Sigmoid colon (tissue), 7 donors: Measurements from ENCODE around the gene RAPGEF5. TPM values are rescaled to one million over a fixed set of nuclear protein-coding genes. Genes with fewer than 3 reads are reported as not detected.
A peak's percentile ranks its signal among the peaks of the same experiment; 100 is the strongest.

Source experiments
- DNase-seq: peaks from one replicate; pipeline ENCODE4 v3.0.0-alpha.2; 2019
- H3K27ac ChIP-seq, 4 donors: fragments of 200-600 bp; sonication (generic); one replicate each; pipeline ENCODE4 v1.5.1; 2016 to 2019; ENCODE audit warnings: mild to moderate bottlenecking in 1 of 4
- H3K27me3 ChIP-seq, 3 donors: fragments of 200-600 bp; sonication (generic); one replicate each; pipeline ENCODE4 v1.5.1; 2019; ENCODE audit warnings: mild to moderate bottlenecking in 1 of 3
- H3K36me3 ChIP-seq, 4 donors: fragments of 200-600 bp; sonication (generic); one replicate each; pipeline ENCODE4 v1.5.1; 2016 to 2019
- H3K4me1 ChIP-seq, 4 donors: fragments of 200-600 bp; sonication (generic); one replicate each; pipeline ENCODE4 v1.5.1; 2017 to 2019
- H3K4me3 ChIP-seq, 4 donors: fragments of 200-600 bp; sonication (generic); one replicate each; pipeline ENCODE4 v1.5.1; 2017 to 2019; ENCODE audit warnings: mild to moderate bottlenecking in 2 of 4, moderate library complexity in 1 of 4
- H3K9me3 ChIP-seq, 4 donors: fragments of 200-600 bp in 3 of 4; sonication (generic) in 3 of 4; one replicate each; pipeline versions ENCODE4 v1.5.1 to v1.6.1; 2013 to 2019
- CTCF ChIP-seq, 4 experiments: fragments of 450-650 bp in 3 of 4; fragments of 200-600 bp in 1 of 4; IDR thresholded peaks; one replicate each; pipeline ENCODE4 v1.5.1; 2016 to 2019; ENCODE audit warnings: antibody characterized with exemption in 4 of 4, mild to moderate bottlenecking in 3 of 4, moderate library complexity in 2 of 4
- EP300 ChIP-seq, 4 donors: sonication (generic); formaldehyde crosslinking; IDR thresholded peaks; one replicate each; pipeline ENCODE4 v1.6.1; 2017; ENCODE audit warnings: antibody characterized with exemption in 4 of 4
- POLR2A ChIP-seq, 2 donors: fragments of 450-650 bp; IDR thresholded peaks; one replicate each; pipeline ENCODE4 v1.6.1; 2016; ENCODE audit warnings: antibody characterized with exemption in 2 of 2, mild to moderate bottlenecking in 2 of 2, moderate library complexity in 2 of 2
- POLR2AphosphoS5 ChIP-seq, 4 donors: sonication (generic); formaldehyde crosslinking; IDR thresholded peaks; one replicate each; pipeline ENCODE4 v1.6.1; 2017; ENCODE audit warnings: antibody characterized with exemption in 4 of 4
- WGBS, 2 donors: extraction: QIAGEN DNeasy Blood & Tissue Kit; methylation state at CpG; one replicate each; pipeline ENCODE4 v1.1.7; 2013; 5-methylcytosine and 5-hydroxymethylcytosine counted together
- intact Hi-C: fragments of 100-400 bp; cut with DNase I; formaldehyde crosslinking; loops from one replicate; pipeline ENCODE4 v1.15.1; 2023
- polyA plus RNA-seq, 3 donors: library from polyadenylated mRNA; stranded (reverse); fragments of 200-250 nt; gene quantifications; one replicate each; pipeline ENCODE4 v1.2.3, GENCODE V29; 2013
- total RNA-seq, 4 donors: library from RNA; depleted of rRNA; stranded (reverse); fragments of >200 nt; gene quantifications; one replicate each; pipeline ENCODE4 v1.1.0, GENCODE V29; 2016
- donor health status: healthy with polysubstance abuse.
- donor health status: Bipolar disorder and iron deficiency.
- donor health status: healthy.

RAPGEF5 gene
- total and polyA plus RNA-seq, 7 donors = 6.0 to 17.9 (median 12.6) TPM

DNA sequence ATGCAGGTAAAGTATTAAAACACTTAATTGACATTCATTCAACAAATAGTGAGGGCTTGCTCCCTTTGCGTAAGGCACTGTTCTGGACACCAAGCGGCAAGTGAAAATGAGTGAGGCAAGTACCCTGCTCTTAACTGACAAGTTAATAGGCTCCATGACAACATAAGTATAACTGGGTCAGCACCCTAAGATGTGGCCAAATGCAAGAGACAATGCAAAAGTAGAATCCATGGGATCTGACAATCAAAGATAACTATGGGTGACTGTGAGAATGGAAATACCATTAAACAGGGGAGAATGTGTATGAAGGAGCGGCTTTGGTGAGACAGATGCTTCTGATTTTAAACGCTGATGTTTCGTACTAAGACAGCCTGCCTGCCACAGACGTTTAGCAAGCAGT is 160.5 kb downstream of the RAPGEF5 start:
- no peak overlapping the region for H3K27ac ChIP-seq
- no peaks in the 10 kb centered on the region for H3K27me3 ChIP-seq
- intact Hi-C loops = no loop called here
- no peak for TF ChIP-seq POLR2AphosphoS5 (IDR thresholded peaks at IDR 0.05)
- no peak for TF ChIP-seq POLR2A (IDR thresholded peaks at IDR 0.05)
- no peak for TF ChIP-seq CTCF (IDR thresholded peaks at IDR 0.05)
- TF ChIP-seq EP300 (IDR thresholded peaks at IDR 0.05) = no peak
- peaks cover 0 to 10% (median 8%) of the 10 kb centered on the region in 4 donors for H3K4me1 ChIP-seq
- H3K4me3 ChIP-seq = no peak overlapping the region
- DNase-seq = no peak
- WGBS, 2 donors = 90 to 92% methylated on average over 6 of the region's 6 CpGs
- H3K9me3 ChIP-seq = no peaks in the 10 kb centered on the region
- H3K36me3 ChIP-seq = no peaks in the 10 kb centered on the region

GRCh38 chr7:22195397-22196172 is 161.4 kb downstream of the RAPGEF5 start:
- H3K27me3 ChIP-seq = no peaks in the 10 kb centered on the region
- TF ChIP-seq EP300 (IDR thresholded peaks at IDR 0.05) (no peak), POLR2A (IDR thresholded peaks at IDR 0.05) (no peak), POLR2AphosphoS5 (IDR thresholded peaks at IDR 0.05) (no peak), CTCF (IDR thresholded peaks at IDR 0.05) (no peak)
- WGBS, 2 donors = 85 to 87% methylated on average over 9 of the region's 9 CpGs
- no peaks in the 10 kb centered on the region for H3K9me3 ChIP-seq
- no peaks in the 10 kb centered on the region for H3K36me3 ChIP-seq
- DNase-seq = no peak
- H3K27ac ChIP-seq = no peak overlapping the region
- intact Hi-C loops = no loop called here
- no peak overlapping the region for H3K4me3 ChIP-seq
- H3K4me1 ChIP-seq = peaks cover 0 to 10% (median 8%) of the 10 kb centered on the region in 4 donors

GRCh38 chr7:22194658-22195273 is 162.2 kb downstream of the RAPGEF5 start:
- intact Hi-C loops = no loop called here
- no peak for TF ChIP-seq EP300 (IDR thresholded peaks at IDR 0.05)
- TF ChIP-seq POLR2AphosphoS5 (IDR thresholded peaks at IDR 0.05) = no peak
- no peak for TF ChIP-seq CTCF (IDR thresholded peaks at IDR 0.05)
- no peak for TF ChIP-seq POLR2A (IDR thresholded peaks at IDR 0.05)
- no peaks in the 10 kb centered on the region for H3K9me3 ChIP-seq
- DNase-seq = no peak
- WGBS, 2 donors = 92% methylated on average over 10 of the region's 10 CpGs
- H3K4me3 ChIP-seq = no peak overlapping the region
- peaks cover 0 to 10% (median 8%) of the 10 kb centered on the region in 4 donors for H3K4me1 ChIP-seq
- no peaks in the 10 kb centered on the region for H3K36me3 ChIP-seq
- no peaks in the 10 kb centered on the region for H3K27me3 ChIP-seq
- no peak overlapping the region for H3K27ac ChIP-seq

DNA sequence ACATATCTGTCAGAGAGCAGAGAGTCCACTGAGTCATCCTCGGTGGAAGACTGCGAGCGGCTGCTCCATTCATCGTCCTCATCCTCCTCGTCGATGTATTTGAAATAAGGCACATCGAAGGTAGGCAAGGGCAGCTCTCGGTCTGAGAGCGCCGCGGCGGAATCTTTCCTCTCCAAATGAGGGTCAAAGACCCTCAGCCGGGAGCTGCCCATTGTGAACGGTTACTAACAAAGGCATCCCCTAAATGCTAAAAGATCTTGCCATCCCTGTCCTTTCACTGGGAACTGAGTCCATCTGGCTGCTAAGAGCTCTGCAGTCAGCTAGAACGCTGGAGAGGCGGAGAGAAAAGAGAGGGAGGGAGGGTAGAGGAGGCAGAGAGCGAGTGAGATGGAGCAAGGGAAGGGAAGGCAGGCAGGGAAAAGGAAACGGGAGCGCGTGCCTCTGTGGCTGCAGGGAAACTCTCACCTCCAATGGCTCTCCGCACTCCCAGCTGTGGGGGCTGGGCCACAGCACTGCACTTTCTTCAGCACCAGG is 163.4 kb downstream of the RAPGEF5 start:
- WGBS, 2 donors = 79 to 90% methylated on average over 21 of the region's 21 CpGs
- peak overlapping the region; percentile 11 to 36 (median 30) for H3K4me3 ChIP-seq

GRCh38 chr7:22192801-22193200 is 164.2 kb downstream of the RAPGEF5 start:
- Histone ChIP-seq H3K27ac (peak overlapping the region in 1 of 4 donors; percentile 11), H3K4me1 (peaks cover 0 to 10% (median 8%) of the 10 kb centered on the region in 4 donors), H3K27me3 (no peaks in the 10 kb centered on the region), H3K36me3 (no peaks in the 10 kb centered on the region), H3K9me3 (no peaks in the 10 kb centered on the region), H3K4me3 (peak overlapping the region in 3 of 4 donors; percentile 27 to 36 (median 34))
- intact Hi-C loops = no loop called here
- no peak for DNase-seq
- WGBS, 2 donors = 68 to 83% methylated on average over 3 of the region's 3 CpGs
- TF ChIP-seq CTCF (IDR thresholded peaks at IDR 0.05) (no peak), POLR2AphosphoS5 (IDR thresholded peaks at IDR 0.05) (no peak), EP300 (IDR thresholded peaks at IDR 0.05) (no peak), POLR2A (IDR thresholded peaks at IDR 0.05) (no peak)

More for the DNA sequence above, 163.4 kb downstream of the RAPGEF5 start:
- Histone ChIP-seq H3K27ac (peak overlapping the region in 2 of 4 donors; percentile 7 to 11), H3K36me3 (no peaks in the 10 kb centered on the region), H3K9me3 (no peaks in the 10 kb centered on the region), H3K27me3 (no peaks in the 10 kb centered on the region), H3K4me1 (peaks cover 0 to 10% (median 8%) of the 10 kb centered on the region in 4 donors)
- no peak for TF ChIP-seq EP300 (IDR thresholded peaks at IDR 0.05)
- peak in 1 of 4 donors; percentile 27 for TF ChIP-seq POLR2AphosphoS5 (IDR thresholded peaks at IDR 0.05)
- intact Hi-C loops = no loop called here
- peak; percentile 71 for DNase-seq
